ENCODE data around the gene FAM241A.
A peak's percentile ranks its signal among the peaks of the same experiment; 100 is the strongest.

The FAM241A gene

DNA sequence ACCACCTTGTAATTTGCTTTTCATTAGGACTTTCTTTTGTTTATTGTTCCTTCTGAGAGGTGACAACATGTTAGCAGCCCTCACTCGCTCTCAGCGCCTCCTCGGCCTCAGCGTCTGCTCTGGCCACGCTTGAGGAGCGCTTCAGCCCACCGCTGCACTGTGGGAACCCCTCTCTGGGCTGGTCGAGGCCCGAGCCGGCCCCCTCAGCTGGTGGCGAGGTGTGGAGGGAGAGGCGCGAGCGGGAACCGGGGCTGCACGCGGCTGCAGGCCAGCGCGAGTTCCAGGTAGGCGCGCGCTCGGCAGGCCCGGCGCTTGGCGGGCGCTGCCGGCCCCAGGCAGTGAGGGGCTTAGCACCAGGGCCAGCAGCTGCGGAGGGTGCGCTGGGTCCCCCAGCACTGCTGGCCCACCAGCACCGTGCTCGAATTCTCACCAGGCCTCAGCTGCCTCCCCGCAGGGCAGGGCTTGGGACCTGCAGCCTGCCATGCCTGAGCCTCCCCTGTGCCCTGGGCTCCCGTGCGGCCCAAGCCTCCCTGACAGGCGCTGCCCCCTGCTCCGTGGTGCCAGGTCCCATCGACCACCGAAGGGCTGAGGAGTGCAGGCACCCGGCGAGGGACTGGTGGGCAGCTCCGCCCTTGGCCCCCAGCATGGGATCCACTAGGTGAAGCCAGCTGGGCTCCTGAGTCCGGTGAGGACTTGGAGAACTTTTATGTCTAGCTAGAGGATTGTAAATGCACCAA is 77.1 kb downstream of the FAM241A start:
- no peak for DNase-seq

DNA sequence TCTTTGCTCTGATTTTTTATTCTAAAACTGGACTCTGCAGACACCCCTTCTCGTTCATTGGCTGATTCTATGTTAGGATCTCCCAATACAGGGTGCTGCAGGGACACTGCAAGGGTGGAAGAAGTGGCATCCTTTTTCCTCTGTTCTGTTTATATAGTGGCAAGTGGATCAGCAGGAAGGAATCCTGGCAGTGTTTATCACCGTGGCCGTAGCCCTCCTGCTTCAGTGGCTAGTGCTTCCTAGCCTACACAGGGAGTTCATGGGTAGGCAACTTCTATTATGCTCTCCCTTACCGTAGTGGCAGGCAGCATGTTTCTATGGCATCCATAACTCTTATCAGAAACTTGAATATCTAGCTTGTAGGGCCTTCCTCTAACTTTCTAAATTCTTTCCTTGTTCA is 79.9 kb downstream of the FAM241A start:
- DNase-seq, result no peak

DNA sequence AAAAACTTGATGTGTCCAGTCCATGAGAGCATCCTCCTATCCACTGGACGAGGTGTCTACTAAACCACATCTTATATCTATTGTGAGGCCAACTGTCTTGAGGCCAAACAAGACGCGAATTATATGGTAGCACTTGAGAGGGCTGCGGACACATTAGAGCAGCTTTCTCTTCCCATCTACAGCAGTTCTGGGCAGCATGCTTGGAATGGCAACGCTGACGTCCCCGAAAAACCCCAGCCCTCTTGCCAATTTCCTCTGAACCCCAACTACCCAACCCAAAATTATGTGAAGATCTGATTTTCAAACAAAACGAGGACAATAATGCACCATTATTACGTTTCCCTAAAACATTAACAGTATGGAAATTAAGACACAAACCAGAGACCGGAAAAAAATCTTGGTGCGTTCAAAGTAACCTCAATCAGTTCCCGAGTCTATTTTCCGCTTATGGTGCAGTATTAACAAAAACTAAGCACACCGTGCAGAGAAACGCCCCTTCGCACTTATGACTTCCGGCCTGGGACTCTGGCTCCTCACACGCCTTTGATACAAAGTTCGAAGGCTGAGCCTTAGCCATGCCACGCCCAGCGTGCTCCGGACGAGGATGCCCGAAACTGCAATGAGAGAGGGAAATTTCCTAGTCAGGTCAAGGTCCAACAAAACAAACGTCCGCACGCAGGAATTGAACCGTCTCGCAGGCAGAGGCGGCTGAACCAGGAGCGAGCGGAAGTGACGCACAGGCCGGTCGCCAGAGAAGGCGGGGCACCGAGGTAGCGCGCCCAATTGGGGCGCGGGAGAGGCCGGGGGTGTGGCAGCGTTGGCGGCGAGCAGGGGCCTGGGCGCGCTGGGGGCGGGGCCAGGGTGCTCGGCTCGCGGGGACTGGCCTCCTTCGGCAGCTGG is 85.9 kb downstream of the FAM241A start:
- peak; percentile 96 for DNase-seq

DNA sequence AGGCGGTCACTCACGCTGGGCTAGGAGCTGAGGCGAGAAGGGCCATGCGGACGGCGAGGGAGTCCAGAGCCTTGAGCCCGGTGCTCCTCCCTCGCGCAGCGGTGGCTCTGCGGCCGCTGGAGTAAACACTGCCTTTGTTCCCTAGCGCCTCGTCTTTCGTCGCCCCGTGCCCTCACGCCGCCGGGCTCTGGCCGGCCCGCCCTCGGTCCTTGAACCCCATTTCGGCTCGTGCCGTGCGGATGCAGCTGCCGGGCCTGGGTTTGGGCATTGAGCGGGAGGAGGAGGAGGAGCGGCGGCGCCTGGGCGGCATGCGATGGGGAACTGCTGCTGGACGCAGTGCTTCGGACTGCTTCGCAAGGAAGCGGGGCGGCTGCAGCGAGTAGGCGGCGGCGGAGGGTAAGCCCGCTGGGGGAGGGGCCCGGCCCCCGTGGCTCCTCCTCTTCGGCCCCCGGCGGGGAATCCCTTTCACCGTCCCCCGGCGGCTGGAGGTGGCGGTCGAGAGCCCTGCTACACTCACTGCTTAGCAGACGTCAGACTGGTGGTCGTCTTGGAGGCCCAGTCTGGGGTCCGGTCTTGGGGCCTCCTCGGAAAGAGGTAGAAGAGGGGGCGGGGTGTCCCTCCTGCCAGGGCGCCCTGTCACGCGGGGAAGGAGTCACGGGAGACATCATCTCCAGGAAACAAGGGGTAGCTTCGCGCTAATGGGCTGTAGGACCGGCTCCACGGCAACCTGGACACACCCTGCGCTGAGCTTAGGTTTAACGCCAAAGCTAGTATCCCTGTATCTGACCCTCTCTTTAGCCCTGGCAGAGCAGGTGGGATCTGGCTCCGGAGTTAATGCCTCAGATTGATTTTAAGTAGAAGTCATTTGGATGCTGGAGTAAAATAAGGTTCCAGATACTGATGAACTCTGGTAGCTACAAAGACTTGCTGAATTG is 86.8 kb downstream of the FAM241A start, which contains the start of gene AP1AR:
Gene AP1AR, plus strand, starts transcription at position 9 of the 935 bp plus-strand sequence. Its CDS starts 305 bp downstream, at position 314.
- peak; percentile 75 for DNase-seq

DNA sequence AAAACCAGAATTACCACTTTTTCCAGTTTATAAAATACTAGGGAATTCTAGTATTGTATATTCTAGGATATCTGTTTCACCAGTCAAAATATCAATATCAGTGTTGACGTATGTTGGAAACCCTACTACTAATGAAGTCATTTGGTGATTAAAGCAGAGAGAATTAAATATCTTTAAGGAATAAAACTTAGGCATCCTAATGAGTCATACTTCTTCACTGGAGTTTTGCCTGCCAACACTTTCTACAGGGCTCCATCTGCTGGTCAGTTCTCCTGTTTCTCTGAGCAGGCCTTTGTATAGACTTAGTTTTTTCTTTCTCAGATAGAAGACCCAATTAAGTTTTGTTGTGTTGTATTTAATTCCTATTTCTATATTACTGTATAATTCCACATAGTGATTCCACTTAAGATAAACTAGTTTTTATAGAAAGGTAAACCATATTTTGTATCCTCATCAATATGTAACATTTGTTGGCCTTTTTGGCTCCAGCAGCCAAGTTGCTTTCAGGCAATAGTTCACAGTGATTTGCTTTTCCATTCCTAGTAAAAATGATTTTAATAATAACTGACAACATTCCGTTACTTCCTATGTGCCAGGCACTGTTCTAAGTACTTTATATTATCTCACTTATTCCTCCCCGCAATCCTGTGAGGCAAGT is 89.8 kb downstream of the FAM241A start:
- peak; percentile 18 for DNase-seq

DNA sequence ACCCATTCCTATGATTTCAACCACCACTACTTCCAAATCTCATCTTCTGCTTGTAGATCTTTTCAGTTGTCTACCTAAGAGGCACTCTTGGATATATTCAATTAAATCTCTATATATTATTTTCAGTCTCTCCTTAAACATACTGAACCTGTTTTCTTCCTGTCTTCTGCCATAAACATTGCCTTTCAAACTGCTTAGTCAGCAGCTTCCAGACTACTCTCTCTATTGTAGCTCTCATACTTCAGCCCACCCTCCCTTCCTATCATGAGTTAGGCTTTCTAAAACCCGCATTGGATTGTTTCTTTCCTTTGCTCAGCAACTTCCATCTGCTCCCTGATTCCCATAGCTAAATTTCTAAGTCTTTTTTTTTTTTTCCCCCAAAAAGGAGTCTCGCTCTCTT is 90.8 kb downstream of the FAM241A start:
- no peak for DNase-seq

DNA sequence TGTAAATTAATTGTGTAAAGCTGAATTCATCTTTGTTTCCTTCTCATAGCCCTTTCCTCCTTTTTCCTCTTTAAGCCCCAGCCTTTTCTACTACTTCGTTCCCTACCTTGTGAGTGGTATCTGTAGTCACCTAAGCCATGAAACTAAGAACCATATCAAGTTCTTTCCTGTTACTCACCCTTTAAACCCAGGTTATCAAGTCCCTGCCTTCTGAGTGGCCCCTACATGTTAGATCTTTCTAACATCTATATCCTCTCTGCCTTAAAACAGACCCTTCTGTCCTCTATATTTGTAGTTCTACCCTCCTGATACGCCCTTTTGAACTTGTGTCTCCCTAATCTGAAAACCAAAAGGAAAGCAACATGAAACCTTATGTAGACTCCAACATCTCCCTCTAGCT is 93.6 kb downstream of the FAM241A start:
- DNase-seq, result no peak

Data from T1000 (cell line).